ENCODE results near the gene THAP2.

GRCh38 chr12:71685914-71686657 lies 22.0 kb downstream of the THAP2 start, which contains the start of gene TMEM19:
- TF ChIP-seq CTCF (IDR thresholded peaks at IDR 0.05; ENCODE audit: low read depth, low read length, poor library complexity, severe bottlenecking) (peak; percentile 44), EZH2phosphoT487 (IDR thresholded peaks at IDR 0.05; ENCODE audit: borderline replicate concordance, low read length) (no peak)

All from DOHH2 (cell line).